Neural cell (in vitro differentiated cells): ENCODE measurements around the gene TRMT2A.

ENCODE experiments used
- CTCF ChIP-seq: fragments of 450-650 bp; IDR thresholded peaks from 2 replicates; pipeline ENCODE4 v1.5.1; 2014; ENCODE audit warnings: antibody characterized with exemption, mild to moderate bottlenecking, moderate library complexity; ENCODE audit not compliant: poor library complexity, severe bottlenecking
- EZH2 ChIP-seq: fragments of 200-600, 300-800 bp; shearing (Covaris generic), sonication (generic); IDR thresholded peaks from 2 replicates; pipeline ENCODE4 v1.6.1; 2014; ENCODE audit warnings: antibody characterized with exemption, low read length, borderline replicate concordance, mild to moderate bottlenecking; ENCODE audit not compliant: insufficient read depth, poor library complexity, severe bottlenecking

- no peak for TF ChIP-seq CTCF
- TF ChIP-seq EZH2: no peak
Measured at GRCh38 chr22:20093418-20094196, 23.4 kb downstream of the TRMT2A start.
